COLO668 (cell line): Measurements from ENCODE around the gene AUP1.
"Not testable (repeated sequence)": the region's sequence is repeated elsewhere in the genome, so short reads cannot be mapped to it uniquely, and the experiment has no call there.

Source experiments
- DNase-seq: peaks from one replicate; lab custom pipeline; 2025; ENCODE audit not compliant: unreplicated experiment; lab: John Stamatoyannopoulos, UW

The AUP1 gene

DNA sequence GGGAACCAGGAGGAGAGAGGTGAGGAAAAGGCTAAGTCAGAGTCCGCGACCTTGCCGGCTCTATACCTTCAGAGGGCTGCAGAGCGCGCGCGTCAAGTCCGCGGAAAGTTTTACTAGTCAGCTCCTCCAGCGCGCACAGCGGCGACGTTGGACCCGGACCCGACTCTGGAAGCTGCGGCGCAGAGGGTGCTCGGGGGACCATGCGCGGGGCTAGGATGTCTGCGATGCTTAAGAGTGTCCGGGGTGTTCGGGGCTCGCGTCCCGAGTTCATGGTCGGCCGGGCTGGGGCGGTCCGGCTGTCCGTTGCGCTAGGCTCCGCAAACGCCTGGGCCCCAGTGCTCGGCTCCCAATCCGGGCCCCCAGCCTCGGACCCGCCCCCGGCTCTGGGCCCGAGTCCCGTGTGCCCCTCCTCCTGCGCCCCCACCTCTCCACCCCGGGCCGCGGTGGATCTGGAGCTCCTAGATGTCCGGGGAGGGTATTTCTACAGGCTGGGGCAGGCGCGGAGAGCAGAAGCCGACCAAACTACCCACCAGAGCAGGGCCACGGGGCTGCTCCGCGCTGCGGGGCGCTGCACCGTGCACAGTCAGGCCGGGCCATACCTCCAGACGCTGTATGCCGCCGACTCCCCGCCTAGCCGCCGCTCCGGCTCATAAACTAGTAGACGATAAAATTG is 30.1 kb downstream of the AUP1 start, which contains the start of gene LBX2:
Gene LBX2, minus strand, starts transcription at position 337 of the 673 bp plus-strand sequence. Its CDS starts 66 bp downstream, at position 271.
- DNase-seq = no peak

DNA sequence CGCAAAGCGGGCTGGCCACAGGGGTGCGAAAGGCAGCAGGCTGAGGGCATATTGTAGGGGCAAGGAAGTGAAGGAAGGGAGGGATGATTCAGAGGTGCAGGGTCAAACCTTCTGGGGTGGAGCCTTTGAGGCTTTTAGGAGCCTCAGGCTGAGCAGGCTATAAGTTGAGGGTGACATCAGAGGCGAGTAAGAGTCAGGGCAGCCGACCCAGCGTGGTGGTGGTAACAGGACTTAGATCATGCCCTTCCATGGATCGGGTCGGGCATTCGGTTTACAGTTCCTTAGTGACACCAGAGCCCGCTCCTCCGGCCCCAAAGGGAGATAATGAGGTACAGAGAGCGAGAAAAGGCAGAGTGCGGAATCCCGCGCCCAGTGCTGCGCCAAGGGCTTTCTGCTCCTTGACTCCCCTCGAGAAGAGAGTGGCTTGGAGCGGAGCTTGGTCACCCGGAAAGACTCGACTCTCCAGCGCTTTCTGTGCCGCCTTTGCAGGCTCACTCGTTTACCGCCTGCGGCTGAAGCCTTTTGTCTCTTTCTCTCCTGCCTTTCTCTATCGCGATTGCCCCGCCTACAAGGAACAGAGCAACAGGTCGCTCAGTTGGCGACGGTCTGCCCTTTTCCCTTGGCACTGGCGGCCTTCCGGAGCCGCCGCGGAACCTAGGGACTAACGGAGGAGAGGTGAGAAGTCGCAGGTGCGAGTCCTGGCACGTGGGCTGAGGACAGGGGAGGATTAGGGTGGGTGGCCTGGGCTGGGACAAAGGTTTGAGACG is 30.8 kb downstream of the AUP1 start:
- peak; percentile 60 for DNase-seq

DNA sequence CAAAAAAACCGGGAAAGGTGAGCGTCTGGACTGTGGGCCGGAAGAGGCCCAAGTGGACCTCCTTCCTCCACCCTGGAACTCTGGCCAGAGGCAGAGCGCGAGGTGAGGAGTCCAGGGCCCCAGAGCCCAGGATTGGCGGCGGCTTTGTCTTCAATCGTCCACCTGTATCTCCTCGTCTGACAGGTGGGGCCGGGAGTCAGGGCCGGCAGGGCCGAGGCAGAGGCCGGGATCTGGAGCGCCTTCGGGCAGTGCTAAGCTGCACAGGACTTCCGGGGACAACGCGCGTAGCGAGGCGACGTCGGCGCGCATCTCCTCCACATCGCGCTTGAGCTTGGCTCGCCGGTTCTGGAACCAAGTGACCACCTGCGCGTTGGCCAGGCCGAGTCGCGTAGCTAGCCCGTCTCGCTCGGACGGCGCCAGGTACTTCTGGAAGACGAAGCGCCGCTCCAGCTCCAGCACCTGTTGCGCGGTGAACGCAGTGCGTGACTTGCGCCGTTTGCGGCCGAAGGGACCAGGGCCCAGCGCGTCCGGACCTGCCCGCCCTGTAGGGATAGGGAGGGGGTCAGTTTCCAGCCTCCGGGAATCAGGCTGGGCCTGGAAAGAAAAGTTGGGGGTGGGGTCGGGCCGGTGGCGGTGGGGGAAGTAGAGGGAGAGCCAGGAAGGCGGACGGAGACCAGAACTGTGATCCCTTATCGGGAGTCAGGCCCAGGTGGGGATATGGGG is 31.6 kb downstream of the AUP1 start:
- peak; percentile 86 for DNase-seq

- DNase-seq = peak; percentile 39
Observed at GRCh38 chr2:74496997-74497776, 32.3 kb downstream of the AUP1 start.

GRCh38 chr2:74495440-74495839 is 34.1 kb downstream of the AUP1 start:
- no peak for DNase-seq

DNA sequence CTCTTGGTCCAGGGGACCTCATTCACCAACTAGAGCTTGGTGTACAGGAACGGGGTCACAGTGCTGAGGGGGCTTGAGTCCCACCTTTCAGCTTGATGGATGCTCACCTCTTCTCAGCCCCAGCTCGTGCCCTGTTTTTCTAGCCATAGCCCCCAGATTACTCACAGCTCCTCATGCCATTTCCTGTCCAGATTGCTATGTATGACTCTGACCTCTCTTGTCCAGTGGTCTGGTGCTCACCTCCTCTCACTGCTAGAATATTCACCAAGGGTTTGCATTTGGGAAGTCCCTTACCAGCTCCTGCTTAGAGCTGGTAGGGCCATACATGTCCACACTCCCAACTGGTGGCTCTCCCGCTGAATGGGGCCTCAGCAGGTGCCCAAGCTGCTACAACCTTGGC is 36.0 kb downstream of the AUP1 start:
- no peak for DNase-seq

DNA sequence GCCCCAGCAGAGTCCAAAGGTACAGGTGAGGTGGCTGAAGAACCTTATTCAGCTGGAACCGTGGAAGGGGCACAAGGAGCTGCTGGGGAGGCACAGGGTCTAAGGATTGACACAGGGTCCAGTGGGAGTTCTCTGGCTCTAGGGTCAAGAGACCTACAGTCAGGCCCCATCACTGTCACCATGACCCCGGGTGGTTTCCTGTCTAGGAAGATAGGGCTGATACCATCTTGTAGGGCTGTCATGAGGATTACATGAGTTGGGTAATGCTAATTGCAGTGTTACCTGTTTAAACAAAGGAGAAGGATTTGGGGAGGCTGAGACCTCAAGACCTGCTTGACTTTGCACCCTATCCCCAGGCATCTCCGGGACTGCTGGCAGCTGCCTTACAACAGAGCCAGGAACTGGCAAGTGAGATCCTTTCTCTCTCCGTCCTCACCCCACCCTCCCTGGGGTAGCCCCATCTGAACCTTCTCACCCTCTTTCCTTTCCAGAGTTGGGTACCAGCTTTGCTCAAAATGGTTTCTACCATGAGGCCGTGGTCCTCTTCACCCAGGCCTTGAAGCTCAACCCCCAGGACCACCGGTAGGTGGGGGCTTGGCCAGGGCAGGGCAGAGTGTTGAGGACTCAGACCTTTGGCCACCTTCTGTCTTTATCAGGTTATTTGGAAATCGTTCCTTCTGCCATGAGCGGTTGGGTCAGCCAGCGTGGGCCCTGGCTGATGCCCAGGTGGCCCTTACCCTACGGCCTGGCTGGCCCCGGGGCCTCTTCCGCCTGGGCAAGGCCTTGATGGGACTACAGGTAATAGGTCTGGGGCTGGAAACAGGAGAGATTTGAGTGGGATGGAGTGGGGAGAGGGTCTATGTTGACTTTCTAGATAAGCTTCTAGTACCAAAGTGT is 37.6 kb downstream of the AUP1 start:
- no peak for DNase-seq

- DNase-seq = no peak
Observed at GRCh38 chr2:74489906-74490305, 39.6 kb downstream of the AUP1 start.

GRCh38 chr2:74488643-74489481 is 40.6 kb downstream of the AUP1 start:
- DNase-seq = no peak

DNA sequence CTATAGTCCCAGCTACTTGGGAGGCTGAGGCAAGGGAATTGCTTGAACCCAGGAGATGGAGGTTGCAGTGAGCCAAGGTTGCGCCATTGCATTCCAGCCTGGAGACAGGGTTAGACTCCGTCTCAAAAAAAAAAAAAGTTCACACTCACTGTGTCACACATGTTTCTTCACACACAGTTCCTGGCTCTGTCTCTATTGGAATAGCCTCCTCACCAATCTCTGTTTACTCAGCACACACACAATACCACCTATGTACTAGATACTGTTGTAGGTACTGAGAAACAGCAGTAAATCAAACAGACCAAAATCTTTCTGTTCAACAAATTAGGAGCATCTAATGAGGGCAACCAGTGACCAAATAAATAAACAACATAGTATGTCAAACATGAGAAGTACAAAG is 43.4 kb downstream of the AUP1 start:
- DNase-seq = no peak

DNA sequence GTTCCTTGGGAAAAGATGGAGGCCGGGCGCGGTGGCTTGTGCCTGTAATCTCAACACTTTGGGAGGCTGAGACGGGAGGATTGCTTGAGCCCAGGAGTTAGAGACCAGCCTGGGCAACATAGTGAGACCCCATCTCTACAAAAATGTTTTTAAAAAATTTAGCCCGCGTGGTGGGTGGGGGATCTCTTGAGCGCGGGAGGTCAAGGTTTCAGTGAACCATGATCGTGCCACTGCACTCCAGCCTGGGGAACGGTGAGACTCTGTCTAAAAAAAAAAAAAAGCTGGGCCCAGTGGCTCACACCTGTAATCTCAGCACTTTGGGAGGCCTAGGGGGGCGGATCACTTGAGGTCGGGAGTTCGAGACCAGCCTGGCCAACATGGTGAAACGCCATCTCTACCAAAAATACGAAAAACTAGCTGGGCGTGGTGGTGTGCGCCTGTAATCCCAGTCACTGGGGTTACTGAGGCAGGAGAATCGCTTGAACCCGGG is 45.8 kb downstream of the AUP1 start:
- DNase-seq = not testable (repeated sequence)

DNA sequence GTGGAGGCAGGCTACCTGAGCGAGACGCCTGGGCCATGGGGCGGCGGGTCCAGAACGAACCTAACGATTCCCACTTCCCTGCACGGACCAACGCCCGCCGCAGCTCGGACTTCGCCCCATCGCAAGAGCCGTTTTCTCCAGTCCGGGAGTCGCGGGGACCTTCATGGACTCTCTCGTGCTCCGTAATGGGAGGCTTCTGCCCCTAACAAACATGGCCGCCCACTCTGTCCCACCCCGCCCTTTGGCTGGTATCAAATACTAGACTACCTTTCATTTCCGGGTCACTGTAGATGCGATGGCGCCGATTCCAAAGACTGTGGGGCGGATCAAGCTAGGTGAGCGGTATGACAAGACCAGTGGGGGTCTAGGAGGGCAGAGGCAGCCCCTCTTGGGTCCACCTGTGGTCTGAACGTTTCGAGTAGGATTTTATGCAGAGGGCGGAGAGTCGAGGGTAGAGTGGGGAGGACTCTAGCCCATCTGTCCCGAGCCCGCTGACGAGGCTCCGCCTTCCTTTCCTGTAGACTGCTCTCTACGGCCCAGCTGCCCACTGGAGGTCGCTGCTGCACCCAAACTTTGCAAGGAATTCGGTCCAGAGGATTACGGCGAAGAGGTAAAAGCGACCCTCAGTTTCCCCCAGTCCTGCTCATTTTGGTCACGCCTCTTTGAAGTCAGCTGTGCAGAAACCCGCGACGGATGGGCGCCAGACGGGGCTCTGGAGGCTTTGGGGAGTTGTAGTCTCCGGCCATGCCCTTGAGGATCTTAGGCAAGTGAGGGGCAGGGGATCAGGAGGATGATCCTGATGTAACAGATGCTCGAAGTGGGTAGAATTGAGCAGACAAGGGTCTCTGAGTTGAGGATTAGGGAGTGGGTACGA is 46.5 kb downstream of the AUP1 start, which contains the start of the genes CCDC142 and TTC31:
Gene CCDC142, minus strand, starts transcription at position 198 of the 874 bp plus-strand sequence. Its CDS starts 161 bp downstream, at position 37.
Gene TTC31, plus strand, starts transcription at position 281 of the 874 bp plus-strand sequence. Its CDS starts 15 bp downstream, at position 296.
- peak; percentile 92 for DNase-seq

- peak; percentile 73 for DNase-seq
Observed at GRCh38 chr2:74481961-74482800, 47.3 kb downstream of the AUP1 start.

DNA sequence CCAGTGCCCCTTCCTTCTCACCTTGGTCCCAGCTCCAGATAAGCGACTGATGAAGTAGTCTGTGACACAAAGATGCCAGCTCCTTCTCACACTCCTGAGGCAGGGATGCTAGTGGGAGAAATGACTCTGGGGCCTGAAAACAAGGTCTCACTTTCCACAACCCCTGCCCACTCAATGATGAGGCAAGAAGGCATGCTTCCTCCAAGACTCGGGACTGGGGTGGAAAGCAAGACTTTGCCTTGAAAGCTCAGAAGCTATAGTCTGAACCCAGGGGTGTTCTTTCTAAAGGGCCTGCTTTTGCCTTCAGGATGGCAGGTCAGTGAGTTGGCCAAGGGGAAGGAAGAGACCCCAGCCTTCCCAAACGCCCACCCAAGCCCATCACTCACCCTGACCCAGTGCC is 48.1 kb downstream of the AUP1 start:
- no peak for DNase-seq
